HG02870 (cell line): ENCODE data around the gene CLHC1.
"Not testable (repeated sequence)": the region's sequence is repeated elsewhere in the genome, so short reads cannot be mapped to it uniquely, and the experiment has no call there.

ENCODE experiments used
- ATAC-seq: cut with Tn5 transposase; IDR thresholded peaks from one replicate; pipeline ENCODE4 v1.9.1; 2021; ENCODE audit warnings: mild to moderate bottlenecking, moderate library complexity; ENCODE audit not compliant: unreplicated experiment

Gene CLHC1

DNA sequence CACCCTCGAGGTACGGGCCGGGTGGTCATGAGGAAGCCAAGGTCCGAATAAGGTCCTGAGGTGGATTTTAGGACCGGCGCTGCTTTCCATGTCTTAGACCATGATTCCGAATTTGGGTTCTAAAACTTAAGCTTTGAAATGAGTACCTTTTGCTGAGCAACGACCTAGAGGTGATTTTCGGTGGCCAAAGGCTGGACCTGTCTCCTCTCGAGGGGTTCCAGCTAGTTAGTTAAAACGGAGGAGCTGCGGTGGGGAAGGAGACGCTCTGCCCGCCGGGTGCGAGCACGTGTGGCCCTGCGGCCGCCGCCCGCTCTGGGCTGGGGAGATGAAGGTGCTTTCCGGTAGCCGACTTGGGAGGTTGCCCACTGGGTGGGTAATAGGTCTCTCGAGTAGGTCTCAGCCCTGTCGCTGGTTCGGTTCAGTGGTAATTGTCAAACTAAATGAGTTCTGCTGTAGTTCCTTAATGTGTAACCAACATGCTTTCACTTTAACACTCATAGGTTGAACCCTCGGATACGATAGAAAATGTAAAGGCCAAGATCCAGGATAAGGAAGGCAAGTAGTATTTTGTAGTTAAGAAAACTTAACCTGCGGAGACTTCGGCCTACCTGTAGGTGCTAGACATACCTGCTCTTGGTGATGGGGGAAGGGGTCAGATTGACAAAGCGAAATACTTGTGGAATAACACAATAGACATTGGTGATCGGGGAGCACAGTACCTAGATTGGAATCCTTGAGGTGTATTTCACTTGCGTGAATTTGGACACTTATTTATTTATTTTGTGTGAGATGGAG lies 967 bp upstream of the CLHC1 start:
- ATAC-seq, result peak; percentile 20

DNA sequence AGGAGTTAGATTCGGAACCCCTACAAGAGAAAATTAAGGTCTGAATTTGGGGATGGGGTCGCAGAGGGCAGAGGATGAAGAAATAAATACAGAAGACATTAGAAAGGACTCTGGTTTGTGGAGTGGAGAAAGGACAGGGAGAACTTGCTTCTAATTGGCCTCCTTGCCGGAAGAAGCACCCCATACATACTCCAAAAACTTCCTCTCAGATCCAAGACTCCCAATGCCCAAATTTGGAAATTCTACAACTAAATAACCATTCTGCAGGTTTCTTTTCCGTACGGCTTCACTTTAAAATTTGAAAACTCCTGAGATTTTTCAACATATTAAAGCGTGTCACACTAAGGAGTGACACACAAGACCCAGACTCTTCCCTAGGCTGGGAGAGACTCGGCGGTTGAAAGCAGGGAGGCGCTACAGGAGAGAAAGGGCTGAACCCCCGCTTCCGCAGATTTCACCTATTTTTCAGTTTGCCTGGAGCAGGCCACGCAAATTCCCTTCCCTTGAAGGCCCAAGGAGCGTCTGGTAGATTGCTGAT lies 478 bp downstream of the CLHC1 start:
- ATAC-seq, result no peak

DNA sequence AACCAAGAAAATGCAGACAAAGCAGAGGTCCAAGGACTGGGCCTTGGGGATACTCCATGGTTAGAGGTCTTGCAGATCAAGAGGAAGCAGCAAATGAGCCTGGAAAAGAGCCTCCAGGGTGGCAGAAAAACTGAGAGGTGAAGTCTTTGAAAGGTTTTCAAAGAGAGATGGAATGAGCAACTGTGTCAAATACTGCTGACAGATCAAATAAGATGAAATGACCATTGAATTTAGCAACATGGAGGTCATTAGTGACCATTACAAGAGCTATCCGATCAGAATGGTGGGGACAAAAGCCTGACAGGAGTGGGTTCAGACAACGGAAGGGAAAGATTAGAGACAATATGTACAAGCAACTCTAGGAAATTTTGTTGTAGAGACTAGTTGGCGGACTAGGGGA lies 1.5 kb downstream of the CLHC1 start:
- ATAC-seq, result no peak

DNA sequence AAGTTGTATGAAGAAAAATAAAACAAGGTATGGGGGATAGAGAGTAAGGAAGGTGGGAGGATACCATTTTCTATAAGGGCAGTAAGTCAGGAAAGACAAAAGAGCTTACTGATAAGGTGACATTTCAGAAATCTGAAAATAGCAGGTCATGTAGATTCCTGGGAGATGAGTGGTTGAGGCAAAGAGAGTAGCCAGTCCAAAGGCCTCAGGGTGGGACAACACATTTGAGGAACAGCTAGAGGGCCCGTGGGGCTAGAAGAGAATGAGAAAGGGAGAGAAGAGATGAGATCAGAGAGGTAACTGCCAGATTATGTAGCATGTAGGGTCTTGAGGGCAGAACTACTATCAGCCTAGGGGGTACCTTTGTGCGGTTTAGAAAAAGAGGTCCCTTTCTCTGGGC lies 2.9 kb downstream of the CLHC1 start:
- no peak for ATAC-seq

DNA sequence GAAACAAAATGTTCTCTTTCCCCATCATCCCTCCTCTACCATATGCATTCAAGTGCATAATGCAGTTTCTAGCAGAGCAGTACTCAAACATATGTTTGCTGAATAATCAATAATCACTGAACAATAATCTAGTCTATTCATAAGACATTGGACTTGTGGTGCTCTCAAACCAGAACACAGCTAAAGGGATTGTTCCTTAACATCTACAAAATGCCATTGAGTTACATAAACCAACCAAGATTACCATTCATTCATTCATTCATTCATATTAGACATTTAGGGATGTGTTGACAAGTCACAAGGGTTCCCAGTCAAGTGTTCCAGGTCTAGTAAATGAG lies 3.9 kb downstream of the CLHC1 start:
- ATAC-seq, result no peak

DNA sequence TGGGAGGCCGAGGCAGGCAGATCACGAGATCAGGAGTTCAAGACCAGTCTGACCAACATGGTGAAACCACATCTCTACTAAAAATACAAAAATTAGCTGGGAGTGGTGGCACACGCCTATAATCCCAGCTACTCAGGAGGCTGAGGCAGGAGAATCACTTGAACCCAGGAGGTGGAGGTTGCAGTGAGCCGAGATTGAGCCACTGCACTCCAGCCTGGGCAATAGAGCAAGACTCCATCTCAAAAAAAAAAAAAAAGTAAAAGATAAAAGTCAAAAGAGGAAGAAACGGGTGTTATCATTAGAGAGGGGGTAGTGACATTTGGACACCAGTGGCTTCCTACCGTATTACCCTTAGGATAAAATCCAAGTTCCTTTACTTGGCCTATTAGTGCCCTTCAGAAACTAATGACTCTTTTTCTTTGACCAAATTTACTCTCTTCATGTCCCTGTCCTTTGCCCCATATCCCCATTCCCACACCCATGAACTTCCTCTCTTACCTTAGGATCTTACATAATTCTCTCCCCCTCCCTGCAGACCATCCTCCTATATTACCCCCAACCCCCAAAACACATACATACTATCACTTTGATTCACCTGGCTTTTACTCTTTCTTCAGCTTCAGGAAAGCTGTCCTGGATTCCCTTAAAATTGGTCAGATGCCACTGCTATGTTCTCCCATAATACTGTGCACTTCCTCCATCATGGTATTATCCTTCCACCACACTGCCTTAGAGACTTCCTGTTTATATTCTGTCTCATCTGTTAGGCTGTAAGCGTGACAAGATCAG lies 4.5 kb downstream of the CLHC1 start:
- ATAC-seq, result not testable (repeated sequence)

DNA sequence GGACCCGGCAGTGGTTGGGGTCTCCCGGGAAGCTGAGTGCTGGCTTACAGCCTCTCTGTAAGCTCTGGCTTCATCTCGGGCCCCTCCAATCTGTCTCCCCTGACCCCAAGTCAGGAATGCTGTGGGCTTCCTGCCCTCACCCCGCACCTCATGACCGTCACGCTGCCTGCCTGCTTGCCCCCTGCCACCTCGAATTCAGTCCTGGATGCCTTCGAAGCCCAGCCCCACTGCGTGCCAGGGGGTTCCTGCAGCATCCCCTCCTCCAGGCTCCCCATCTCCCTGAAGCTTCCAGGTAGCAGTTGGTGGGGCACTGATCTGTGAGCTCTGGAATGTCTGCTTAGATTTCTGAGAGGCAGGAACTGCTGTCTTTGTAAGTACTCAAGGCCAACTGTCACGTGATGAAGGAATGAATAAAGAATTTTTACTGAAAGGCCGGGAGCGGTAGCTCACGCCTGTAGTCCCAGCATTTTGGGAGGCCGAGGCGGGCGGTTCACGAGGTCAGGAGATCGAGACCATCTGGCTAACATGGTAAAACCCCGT lies 6.5 kb downstream of the CLHC1 start:
- ATAC-seq, result no peak

DNA sequence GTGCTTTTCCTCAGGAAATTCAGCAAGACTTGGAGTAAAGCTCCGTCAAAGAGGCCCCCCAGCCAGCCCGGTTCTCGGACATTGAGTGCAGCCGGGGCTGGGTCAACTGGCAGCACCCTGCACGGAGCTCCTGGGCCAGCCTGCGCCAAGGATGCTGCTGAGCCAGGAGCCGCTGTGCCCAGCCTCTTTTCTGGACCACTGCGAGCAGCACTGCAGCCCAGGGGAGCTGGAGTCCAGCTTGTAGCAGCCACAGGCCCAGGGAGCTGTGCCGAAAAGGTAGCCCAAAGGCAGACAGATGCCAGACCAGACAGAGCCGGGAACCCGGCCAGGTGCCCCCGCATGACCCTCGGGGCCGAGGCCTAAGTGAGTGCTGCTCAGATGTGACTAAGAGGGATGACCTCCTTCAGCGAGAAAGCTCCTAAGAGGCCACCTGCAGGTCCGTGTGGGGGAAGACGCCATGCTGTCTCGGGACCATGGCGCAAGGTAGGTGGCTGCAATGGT lies 7.3 kb downstream of the CLHC1 start:
- ATAC-seq, result no peak

DNA sequence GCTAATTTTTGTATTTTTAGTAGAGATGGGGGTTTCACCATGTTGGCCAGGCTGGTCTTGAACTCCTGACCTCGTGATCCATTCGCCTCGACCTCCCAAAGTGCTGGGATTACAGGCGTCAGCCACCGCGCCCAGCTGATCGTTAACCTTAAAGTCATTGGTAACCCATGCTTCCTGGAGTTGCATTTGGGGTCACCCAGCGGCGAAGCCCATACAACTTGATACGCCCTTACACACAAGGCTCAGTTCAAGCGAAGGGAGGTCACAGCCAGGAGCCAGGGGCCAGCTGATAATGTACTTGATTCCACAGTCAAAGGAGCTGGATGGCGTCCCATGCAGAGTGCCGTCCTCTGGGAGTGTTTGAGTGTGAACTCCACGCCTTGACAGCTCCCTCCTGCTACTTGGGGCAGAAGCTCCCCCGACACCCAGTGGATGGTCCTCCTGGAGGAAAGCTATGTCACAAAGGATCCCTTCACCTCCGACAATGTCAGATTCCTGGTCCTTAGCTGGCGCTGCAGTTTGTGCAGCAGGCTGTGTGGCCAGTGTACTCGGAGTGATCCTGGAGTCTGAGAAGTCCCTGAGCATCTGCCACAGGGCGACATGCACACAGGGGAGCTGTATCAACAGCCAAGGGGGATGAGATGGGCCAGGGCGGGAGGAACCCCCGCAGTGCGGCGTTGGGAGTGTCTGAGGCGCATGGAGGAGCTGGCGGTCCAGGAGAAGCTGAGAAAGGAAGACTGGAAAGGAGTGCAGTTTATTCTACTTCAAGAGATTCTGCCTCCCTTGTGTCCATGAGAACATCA lies 7.9 kb downstream of the CLHC1 start:
- no peak for ATAC-seq

DNA sequence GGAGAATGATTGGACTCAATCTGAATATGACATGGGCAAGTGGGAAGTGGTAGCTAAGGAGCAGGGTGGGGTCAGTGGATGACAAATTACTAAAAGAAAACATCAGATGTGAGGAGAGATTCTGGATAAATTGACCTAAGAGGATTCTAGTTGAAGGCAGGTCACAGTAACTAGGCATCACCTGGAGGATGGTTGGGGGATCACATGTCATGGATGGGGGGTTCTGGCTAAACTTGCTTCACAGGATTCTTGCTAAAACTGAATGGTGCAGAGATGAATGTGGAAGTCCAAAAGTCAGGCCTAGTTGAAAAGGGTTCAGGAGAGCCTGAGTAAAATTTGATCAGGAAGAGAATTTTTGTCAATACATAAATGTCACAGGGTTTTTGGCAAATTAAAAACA lies 18.3 kb downstream of the CLHC1 start:
- no peak for ATAC-seq

DNA sequence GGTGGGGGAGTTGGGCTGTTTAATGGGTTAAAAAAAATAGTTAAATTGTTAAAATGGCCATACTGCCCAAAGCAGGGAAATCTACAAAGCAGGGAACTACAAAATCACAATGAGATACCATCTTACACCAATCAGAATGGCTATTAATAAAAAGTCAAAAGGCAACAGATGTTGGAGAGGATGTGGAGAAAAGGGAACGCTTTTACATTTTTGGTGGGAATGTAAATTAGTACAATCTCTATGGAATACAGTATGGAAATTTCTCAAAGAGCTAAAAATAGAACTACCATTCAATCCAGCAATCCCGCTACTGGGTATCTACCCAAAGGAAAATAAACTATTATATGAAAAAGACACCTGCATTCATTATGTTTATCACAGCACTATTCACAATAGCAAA lies 27.1 kb downstream of the CLHC1 start:
- no peak for ATAC-seq

DNA sequence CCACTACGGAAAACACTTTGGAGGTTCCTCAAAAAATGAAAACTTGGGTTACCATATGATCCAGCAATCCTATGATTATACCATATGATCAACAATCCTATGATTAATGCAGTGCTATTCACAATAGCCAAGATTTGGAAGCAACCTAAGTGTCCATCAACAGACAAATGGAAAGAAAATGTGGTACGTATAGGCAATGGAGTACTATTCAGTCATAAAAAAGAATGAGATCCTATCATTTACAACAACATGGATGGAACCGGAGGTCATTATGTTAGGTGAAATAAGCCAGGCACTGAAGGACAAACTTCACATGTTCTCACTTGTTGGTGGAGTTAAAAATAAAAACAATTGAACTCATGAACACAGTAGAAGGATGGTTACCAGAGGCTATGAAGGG lies 27.6 kb downstream of the CLHC1 start:
- no peak for ATAC-seq

DNA sequence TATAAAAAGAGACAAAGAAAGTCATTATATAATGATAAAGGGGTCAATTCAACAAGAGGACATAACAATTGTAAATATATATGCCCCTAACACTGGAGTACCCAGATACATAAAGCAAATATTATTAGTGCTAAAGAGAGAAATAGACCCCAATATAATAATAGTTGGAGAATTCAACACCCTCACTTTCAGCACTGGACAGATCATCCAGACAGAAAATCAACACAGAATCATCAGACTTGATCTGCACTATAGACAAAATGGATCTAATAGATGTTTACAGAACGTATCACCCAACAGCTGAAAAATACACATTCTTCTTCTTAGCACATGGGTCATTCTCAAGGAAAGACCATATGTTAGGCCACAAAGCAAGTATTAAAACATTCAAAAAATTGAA lies 31.7 kb downstream of the CLHC1 start:
- ATAC-seq, result no peak

DNA sequence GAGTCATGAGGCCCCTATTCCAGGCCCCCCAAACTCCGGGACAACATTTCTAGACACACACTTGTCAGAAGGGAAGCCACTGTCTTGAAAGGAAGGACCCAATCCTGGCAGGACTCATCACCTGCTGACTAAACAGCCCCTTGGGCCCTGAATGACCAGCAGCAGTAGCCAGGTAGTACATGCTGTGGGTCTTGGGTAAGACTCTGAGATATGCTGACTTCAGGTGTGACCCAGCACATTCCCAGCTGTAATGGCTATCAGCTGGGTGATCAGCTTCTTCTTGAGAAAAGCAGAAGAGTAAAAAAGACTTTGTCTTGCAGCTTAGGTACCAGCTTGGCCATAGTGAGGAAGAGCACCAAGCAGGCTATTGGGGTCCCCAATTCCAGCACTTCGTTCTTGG lies 35.6 kb downstream of the CLHC1 start:
- ATAC-seq, result no peak

DNA sequence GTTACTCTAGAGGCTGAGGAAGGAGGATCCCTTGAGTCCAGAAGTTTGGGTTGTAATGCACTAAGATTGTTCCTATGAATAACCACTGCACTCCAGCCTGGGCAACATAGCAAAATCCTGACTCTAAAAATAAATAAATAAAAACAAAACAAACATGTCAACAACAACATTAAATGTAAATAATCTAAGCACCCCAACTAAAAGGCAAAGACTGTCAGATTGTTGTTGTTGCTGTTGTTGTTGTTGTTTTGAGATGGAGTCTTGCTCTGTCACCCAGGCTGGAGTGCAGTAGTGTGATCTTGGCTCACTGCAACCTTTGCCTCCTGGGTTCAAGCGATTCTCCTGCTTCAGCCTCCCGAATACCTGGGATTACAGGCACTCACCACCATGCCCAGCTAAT lies 40.2 kb downstream of the CLHC1 start:
- ATAC-seq, result not testable (repeated sequence)

DNA sequence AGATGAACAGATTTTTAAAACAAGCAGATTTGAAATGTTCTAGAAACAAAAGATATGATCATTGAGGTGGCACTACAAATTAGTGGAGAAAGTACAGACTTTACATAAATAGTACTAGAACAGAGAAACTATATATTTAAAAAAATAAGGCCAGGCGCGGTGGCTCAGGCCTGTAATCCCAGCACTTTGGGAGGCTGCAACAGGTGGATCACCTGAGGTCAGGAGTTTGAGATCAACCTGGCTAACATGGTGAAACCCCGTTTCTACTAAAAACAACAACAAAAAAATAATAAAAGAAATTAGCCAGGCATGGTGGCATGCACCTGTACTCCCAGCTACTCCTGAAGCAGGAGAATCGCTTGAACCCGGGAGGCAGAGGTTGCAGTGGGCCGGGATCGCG lies 45.3 kb downstream of the CLHC1 start:
- ATAC-seq, result not testable (repeated sequence)

DNA sequence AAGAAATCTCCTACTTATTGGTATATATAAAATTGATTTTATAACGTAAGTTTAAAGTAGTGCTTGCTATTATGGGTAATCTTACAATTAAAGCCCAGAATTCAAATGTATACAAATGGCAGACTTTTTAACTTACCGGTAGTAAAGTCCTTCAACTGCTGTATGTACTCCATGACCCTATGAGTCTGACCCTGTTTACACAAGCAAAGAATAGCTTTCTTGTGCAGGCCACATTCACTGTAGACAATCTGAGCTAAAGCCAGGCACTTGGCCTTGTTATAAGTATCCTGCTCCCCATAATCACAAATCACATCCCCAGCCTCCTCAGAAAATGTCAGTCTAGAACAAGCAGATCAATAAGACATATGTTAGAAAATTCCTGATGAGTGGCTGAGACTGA lies 51.7 kb downstream of the CLHC1 start:
- no peak for ATAC-seq

DNA sequence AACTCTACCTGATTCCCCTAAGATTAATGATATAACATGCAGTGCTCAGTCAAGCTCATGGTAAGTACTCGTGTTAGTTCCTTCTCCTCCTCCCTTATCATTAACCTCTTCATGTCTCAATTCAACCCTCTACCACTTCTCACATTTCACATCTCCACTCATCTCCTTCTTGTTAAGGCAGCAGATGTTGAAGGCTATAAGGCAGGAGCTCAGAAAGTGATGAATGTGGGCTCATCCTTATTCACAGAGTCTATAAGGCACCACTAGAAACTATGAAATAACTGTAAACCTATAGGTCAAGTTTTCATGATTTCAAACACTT lies 56.0 kb downstream of the CLHC1 start:
- no peak for ATAC-seq

DNA sequence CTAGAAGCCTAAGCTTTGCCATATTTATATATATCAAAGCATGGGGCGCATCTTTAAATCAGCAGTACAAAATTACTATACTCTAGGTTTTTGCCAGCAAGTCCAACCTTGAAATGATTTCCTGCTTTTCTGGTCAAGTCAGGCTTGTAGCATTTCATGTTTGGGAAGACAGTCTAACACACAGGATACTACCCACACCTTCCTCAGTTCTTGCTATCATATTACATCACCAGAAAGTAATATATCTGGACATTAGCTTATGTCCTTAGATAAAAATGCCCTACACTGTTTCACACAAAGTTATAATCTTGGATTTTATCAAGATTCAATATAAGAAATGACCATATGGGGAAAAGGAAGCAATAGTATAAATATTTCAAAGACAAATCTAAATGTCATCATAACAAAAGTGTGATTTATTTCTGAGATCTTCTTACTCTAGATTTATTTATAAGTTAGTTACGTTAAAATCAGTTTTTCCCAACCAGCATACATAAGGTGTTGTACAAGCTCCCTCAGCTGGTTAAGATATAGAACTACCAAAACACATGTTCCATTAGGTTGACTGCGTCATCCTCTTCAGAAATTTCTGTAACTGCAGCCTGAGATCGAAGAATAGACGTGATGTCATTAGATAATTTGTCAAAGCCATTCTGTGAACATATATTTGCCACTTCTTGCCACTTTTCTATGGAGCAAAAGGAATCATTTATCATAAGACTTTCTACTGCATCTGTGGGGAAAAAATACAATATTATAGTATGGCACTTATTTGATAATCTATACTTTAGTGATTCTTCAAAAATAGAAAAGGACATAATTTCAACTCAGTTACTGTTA lies 56.6 kb downstream of the CLHC1 start:
- ATAC-seq, result no peak

DNA sequence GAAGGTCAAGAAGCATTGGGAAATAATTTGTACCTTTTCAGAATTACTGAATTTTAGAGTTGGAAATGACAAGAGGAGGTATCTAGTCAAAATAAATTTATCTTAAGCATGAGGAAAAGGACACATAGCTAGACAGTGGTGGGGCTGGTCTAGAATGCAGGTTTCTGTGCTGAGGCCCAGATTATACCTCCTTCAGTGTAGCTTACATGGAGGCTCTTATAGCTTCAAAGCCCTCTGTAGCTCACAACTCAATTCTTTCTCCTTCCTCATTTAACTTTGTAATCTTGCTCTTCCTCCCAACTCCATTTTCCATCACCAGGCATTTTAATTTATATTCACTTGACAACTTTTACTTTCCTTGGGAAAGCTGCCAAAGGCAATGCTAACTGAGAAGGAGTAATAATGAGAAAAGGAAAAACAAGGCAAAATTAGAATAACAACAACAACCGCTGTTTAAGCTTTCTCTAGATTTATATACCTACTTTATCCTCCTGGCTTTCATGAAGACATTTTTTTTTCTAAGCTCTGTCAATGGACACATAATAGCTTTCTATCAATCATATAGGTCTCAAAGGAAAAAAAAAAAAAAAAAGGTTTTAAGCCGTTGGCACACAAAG lies 58.5 kb downstream of the CLHC1 start:
- no peak for ATAC-seq
